Activated naive CD4-positive, alpha-beta T cell treated with Interleukin-2 at 50 U/mL for 16 hours (primary cell): ENCODE data around the gene HS6ST1.
A peak's percentile ranks its signal among the peaks of the same experiment; 100 is the strongest.

ENCODE experiments used
- DNase-seq: peaks from one replicate; pipeline ENCODE4 v3.0.0-alpha.2; 2020

The HS6ST1 gene

GRCh38 chr2:128232965-128233789 is 85.5 kb downstream of the HS6ST1 start:
- peak; percentile 86 for DNase-seq

GRCh38 chr2:128228894-128229293 is 89.8 kb downstream of the HS6ST1 start:
- DNase-seq: no peak

GRCh38 chr2:128227862-128228261 is 90.8 kb downstream of the HS6ST1 start:
- DNase-seq: no peak

DNA sequence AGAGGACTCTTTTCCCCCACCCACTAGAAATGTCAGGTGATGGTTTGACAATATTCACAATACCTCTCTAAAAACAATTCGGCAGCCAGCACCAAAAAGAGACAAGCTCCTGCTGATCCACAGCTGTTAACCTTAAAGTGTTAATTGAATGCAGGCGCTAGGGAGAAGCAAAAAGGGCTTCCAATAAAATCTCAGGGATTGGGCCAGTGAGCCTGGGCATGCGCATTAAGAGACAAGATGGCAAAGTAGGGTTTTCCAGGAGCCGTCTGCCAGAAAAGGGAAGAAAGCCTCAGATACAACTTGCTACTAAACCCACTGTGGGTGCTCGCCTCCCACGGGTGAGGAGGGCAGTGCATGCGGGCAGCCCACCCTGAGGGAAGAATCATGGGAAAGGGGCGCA is 98.8 kb downstream of the HS6ST1 start:
- no peak for DNase-seq

DNA sequence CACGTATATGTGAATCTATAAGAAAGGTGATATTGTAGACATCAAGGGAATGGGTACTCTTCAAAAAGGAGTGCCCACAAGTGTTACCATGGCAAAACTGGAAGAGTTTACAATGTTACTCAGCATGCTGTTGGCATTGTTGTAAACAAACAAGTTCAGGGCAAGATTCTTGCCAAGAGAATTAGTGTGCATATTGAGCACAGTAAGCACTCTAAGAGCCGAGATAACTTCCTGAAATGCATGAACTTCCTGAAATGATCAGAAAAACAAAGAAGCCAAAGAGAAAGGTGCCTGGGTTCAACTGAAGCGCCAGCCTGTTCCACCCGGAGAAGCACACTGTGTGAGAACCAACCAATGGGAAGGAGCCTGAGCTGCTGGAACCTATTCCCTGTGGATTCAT is 101.0 kb downstream of the HS6ST1 start:
- no peak for DNase-seq

DNA sequence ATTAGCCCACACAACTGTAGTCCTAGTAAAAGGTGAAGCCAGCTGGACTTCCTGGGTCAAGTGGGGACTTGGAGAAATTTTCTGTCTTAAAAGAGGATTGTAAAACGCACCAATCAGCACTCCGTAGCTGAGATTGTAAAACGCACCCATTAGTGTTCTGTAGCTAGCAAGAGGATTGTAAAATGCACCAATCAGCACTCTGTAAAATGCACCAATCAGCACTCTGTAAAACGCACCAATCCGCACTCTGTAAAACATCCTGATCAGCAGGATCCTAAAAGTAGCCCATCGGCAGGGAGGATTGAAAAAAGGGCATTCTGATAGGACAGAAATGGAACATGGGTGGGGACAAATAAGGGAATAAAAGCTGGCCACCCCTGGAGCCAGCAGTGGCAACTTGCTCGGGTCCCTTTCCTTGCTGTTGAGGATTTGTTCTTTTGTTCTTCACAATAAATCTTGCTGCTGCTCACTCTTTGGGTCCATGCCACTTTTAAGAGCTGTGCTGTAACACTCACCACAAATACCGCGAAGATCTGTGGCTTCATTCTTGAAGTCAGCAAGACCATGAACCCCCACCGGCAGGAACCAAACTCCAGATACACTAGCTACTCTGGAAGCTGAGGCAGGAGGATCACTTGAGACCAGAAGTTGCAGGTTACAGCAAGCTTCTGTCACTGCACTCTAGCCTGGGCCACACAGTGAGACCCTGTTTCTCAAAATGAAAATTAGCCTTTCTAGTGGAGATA is 102.6 kb downstream of the HS6ST1 start:
- DNase-seq: no peak
